Adrenal gland (tissue), 12 donors: ENCODE data around the gene C20orf141. TPM values are rescaled to one million over a fixed set of nuclear protein-coding genes. Genes with fewer than 3 reads are reported as not detected.

ENCODE experiments used
- DNase-seq, 7 donors: peaks; one replicate each; pipeline ENCODE4 v3.0.0-alpha.2; 2019 to 2020
- H3K27ac ChIP-seq, 5 donors: fragments of 200-600 bp; sonication (generic) in 4 of 5; 1 replicate in 3 of 5; 2 replicates in 2 of 5; pipeline versions ENCODE4 v1.5.1 to v1.8.0; 2016 to 2020; ENCODE audit warnings: mild to moderate bottlenecking in 1 of 5
- H3K27me3 ChIP-seq: fragments of 200-600 bp; 2 replicates; pipeline ENCODE4 v1.8.0; 2021
- H3K36me3 ChIP-seq, 2 donors: fragments of 200-600 bp; replicated peaks in 1 of 2; 1 replicate in 1 of 2; 2 replicates in 1 of 2; pipeline versions ENCODE4 v1.5.1 to v1.8.0; 2018 to 2022
- H3K4me1 ChIP-seq, 2 donors: fragments of 200-600 bp; replicated peaks in 1 of 2; 1 replicate in 1 of 2; 2 replicates in 1 of 2; pipeline versions ENCODE4 v1.5.1 to v1.8.0; 2018 to 2021
- H3K4me3 ChIP-seq, 4 donors: fragments of 200-600 bp; sonication (generic) in 3 of 4; one replicate each; pipeline ENCODE4 v1.5.1; 2016 to 2018
- H3K9me3 ChIP-seq, 3 donors: fragments of 200-600 bp; sonication (generic) in 1 of 3; replicated peaks in 1 of 3; 1 replicate in 2 of 3; 2 replicates in 1 of 3; pipeline versions ENCODE4 v1.5.1 to v1.8.0; 2016 to 2021
- CTCF ChIP-seq, 6 experiments: fragments of 450-650 bp in 4 of 6; fragments of 200-600 bp in 2 of 6; sonication (generic) in 1 of 6; IDR thresholded peaks; 1 replicate in 5 of 6; 2 replicates in 1 of 6; pipeline versions ENCODE4 v1.5.1 to v1.8.0; 2016 to 2021; ENCODE audit warnings: antibody characterized with exemption in 6 of 6, mild to moderate bottlenecking in 2 of 6, moderate library complexity in 1 of 6
- POLR2A ChIP-seq, 2 donors: fragments of 450-650 bp; IDR thresholded peaks; one replicate each; pipeline ENCODE4 v1.6.1; 2017; ENCODE audit warnings: antibody characterized with exemption in 2 of 2, mild to moderate bottlenecking in 2 of 2, moderate library complexity in 1 of 2
- WGBS, 4 donors: extraction: QIAGEN DNeasy Blood & Tissue Kit in 2 of 4; methylation state at CpG; one replicate each; pipeline versions ENCODE4 v1.1.5 to v1.1.7; 2013 to 2017; 5-methylcytosine and 5-hydroxymethylcytosine counted together
- intact Hi-C, 2 donors: fragments of 100-400 bp; cut with DNase I; formaldehyde crosslinking; loops; one replicate each; pipeline versions ENCODE4 v1.14.1 to v1.15.0; 2022 to 2023
- polyA plus RNA-seq, 3 donors: library from polyadenylated mRNA; stranded (reverse); fragments of 200-250 nt in 2 of 3; fragments of 350-450 nt in 1 of 3; fragmentation: Illumina TruSeq in 1 of 3; extraction: RNeasy Lipid Tissue Mini Kit (QIAGEN cat#74804) in 1 of 3; gene quantifications; one replicate each; pipeline ENCODE4 v1.2.3, GENCODE V29; 2013 to 2014
- total RNA-seq, 9 donors: library from RNA; depleted of rRNA in 4 of 9; stranded (reverse); fragments of >200 nt in 4 of 9; fragments of 120-200 nt in 1 of 9; fragmentation: NEBNext Ultra II Directional in 1 of 9; extraction: Animal tissue kit (Norgen Biotek cat#: 25700) in 1 of 9; gene quantifications; one replicate each; pipeline versions ENCODE4 v1.1.0 to v1.2.4, GENCODE V29; 2013 to 2023
- donor health status: healthy with polysubstance abuse.
- donor health status: Bipolar disorder and iron deficiency.
- donor health status: DM: yes; HTN: yes; CAD: no.
- donor health status: DM: no; HTN: no; CAD: no.
- donor health status: DM: no; HTN: no; CAD: no.
- donor health status: DM: yes; HTN: yes; CAD: no.

C20orf141 gene
- total and polyA plus RNA-seq, 12 donors = 0.30 TPM; not detected in 11

GRCh38 chr20:2780948-2781347 lies 33.8 kb upstream of the C20orf141 start:
- no peak overlapping the region for H3K27ac ChIP-seq
- no peak overlapping the region for H3K4me3 ChIP-seq
- TF ChIP-seq POLR2A (IDR thresholded peaks at IDR 0.05) = no peak
- no peak for TF ChIP-seq CTCF (IDR thresholded peaks at IDR 0.05)
- H3K27me3 ChIP-seq = peaks cover 4% of the 10 kb centered on the region
- 47 to 58% (median 53%) methylated on average over 3 of the region's 3 CpGs for WGBS, 4 donors
- peaks cover 0 to 2% (median 0%) of the 10 kb centered on the region in 3 donors for H3K9me3 ChIP-seq
- H3K36me3 ChIP-seq = no peaks in the 10 kb centered on the region
- intact Hi-C loops = no loop called here
- no peaks in the 10 kb centered on the region for H3K4me1 ChIP-seq
- DNase-seq = no peak

- no peak for DNase-seq
- H3K4me3 ChIP-seq = no peak overlapping the region
- H3K27ac ChIP-seq = no peak overlapping the region
- H3K4me1 ChIP-seq = no peaks in the 10 kb centered on the region
- intact Hi-C loops = no loop called here
- H3K27me3 ChIP-seq = no peaks in the 10 kb centered on the region
- no peaks in the 10 kb centered on the region for H3K9me3 ChIP-seq
- H3K36me3 ChIP-seq = no peaks in the 10 kb centered on the region
- 70 to 82% (median 75%) methylated on average over 6 of the region's 6 CpGs for WGBS, 4 donors
- TF ChIP-seq POLR2A (IDR thresholded peaks at IDR 0.05) (no peak), CTCF (IDR thresholded peaks at IDR 0.05) (no peak)
Observed at GRCh38 chr20:2783908-2784566, 30.8 kb upstream of the C20orf141 start.

GRCh38 chr20:2793471-2793870 lies 21.3 kb upstream of the C20orf141 start:
- Histone ChIP-seq H3K36me3 (no peaks in the 10 kb centered on the region), H3K27me3 (peaks cover 8% of the 10 kb centered on the region), H3K4me1 (no peaks in the 10 kb centered on the region), H3K27ac (no peak overlapping the region), H3K9me3 (no peaks in the 10 kb centered on the region), H3K4me3 (no peak overlapping the region)
- WGBS, 4 donors = 78 to 87% (median 84%) methylated on average over 6 of the region's 6 CpGs
- no peak for TF ChIP-seq POLR2A (IDR thresholded peaks at IDR 0.05)
- no peak for DNase-seq
- intact Hi-C loops = no loop called here

GRCh38 chr20:2794202-2794748 lies 20.5 kb upstream of the C20orf141 start:
- Histone ChIP-seq H3K4me3 (no peak overlapping the region), H3K27me3 (peaks cover 9% of the 10 kb centered on the region), H3K4me1 (no peaks in the 10 kb centered on the region), H3K27ac (no peak overlapping the region), H3K36me3 (no peaks in the 10 kb centered on the region), H3K9me3 (no peaks in the 10 kb centered on the region)
- no peak for DNase-seq
- intact Hi-C loops = no loop called here
- TF ChIP-seq CTCF (IDR thresholded peaks at IDR 0.05) = no peak
- no peak for TF ChIP-seq POLR2A (IDR thresholded peaks at IDR 0.05)
- 77 to 85% (median 84%) methylated on average over 17 to 23 of the region's 23 CpGs for WGBS, 4 donors
